CD1c-positive myeloid dendritic cell (primary cell): Measurements from ENCODE around the gene CTDP1.
A peak's percentile ranks its signal among the peaks of the same experiment; 100 is the strongest.

ENCODE experiments used
- DNase-seq: peaks from one replicate; pipeline ENCODE4 v3.0.0-alpha.2; 2016; ENCODE audit errors: extremely low spot score

CTDP1 gene

GRCh38 chr18:79643054-79643984 lies 36.3 kb upstream of the CTDP1 start:
- DNase-seq: peak; percentile 77

GRCh38 chr18:79644006-79644665 lies 35.5 kb upstream of the CTDP1 start:
- peak; percentile 65 for DNase-seq

GRCh38 chr18:79644666-79645057 lies 34.9 kb upstream of the CTDP1 start:
- no peak for DNase-seq

- no peak for DNase-seq
These were observed 34.2 kb upstream of the CTDP1 start for GRCh38 chr18:79645291-79645983.

GRCh38 chr18:79647307-79647706 lies 32.3 kb upstream of the CTDP1 start:
- no peak for DNase-seq

- no peak for DNase-seq
These were observed 28.6 kb upstream of the CTDP1 start for GRCh38 chr18:79650959-79651358.

GRCh38 chr18:79657342-79657996 lies 22.1 kb upstream of the CTDP1 start:
- no peak for DNase-seq

- no peak for DNase-seq
These were observed 21.2 kb upstream of the CTDP1 start for GRCh38 chr18:79658366-79658765.

GRCh38 chr18:79659733-79660132 lies 19.9 kb upstream of the CTDP1 start:
- no peak for DNase-seq

GRCh38 chr18:79662034-79662433 lies 17.6 kb upstream of the CTDP1 start:
- DNase-seq: no peak

GRCh38 chr18:79662439-79662838 lies 17.2 kb upstream of the CTDP1 start:
- DNase-seq: no peak

- no peak for DNase-seq
These were observed 15.0 kb upstream of the CTDP1 start for GRCh38 chr18:79664525-79665125.

- no peak for DNase-seq
These were observed 11.4 kb upstream of the CTDP1 start for GRCh38 chr18:79668203-79668602.

- DNase-seq: no peak
These were observed 6.9 kb upstream of the CTDP1 start for GRCh38 chr18:79672490-79673276.

GRCh38 chr18:79677221-79677620 lies 2.4 kb upstream of the CTDP1 start:
- DNase-seq: no peak

- no peak for DNase-seq
These were observed 1.8 kb upstream of the CTDP1 start for GRCh38 chr18:79677840-79678239.

GRCh38 chr18:79678665-79679551 lies 695 bp upstream of the CTDP1 start:
- peak; percentile 99 for DNase-seq

GRCh38 chr18:79680100-79680879 lies 687 bp downstream of the CTDP1 start:
- peak; percentile 69 for DNase-seq

GRCh38 chr18:79680891-79681339 lies 1.3 kb downstream of the CTDP1 start:
- no peak for DNase-seq
